ENCODE data around the gene ACTR1A.

- TF ChIP-seq POLR2AphosphoS5 (IDR thresholded peaks at IDR 0.05; ENCODE audit: low read depth) (no peak), REST (IDR thresholded peaks at IDR 0.05; ENCODE audit: insufficient replicate concordance, low read depth) (no peak)
- TF ChIP-seq, protein P1, sequence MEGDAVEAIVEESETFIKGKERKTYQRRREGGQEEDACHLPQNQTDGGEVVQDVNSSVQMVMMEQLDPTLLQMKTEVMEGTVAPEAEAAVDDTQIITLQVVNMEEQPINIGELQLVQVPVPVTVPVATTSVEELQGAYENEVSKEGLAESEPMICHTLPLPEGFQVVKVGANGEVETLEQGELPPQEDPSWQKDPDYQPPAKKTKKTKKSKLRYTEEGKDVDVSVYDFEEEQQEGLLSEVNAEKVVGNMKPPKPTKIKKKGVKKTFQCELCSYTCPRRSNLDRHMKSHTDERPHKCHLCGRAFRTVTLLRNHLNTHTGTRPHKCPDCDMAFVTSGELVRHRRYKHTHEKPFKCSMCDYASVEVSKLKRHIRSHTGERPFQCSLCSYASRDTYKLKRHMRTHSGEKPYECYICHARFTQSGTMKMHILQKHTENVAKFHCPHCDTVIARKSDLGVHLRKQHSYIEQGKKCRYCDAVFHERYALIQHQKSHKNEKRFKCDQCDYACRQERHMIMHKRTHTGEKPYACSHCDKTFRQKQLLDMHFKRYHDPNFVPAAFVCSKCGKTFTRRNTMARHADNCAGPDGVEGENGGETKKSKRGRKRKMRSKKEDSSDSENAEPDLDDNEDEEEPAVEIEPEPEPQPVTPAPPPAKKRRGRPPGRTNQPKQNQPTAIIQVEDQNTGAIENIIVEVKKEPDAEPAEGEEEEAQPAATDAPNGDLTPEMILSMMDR (IDR thresholded peaks at IDR 0.05; ENCODE audit: insufficient read depth, low read length): no peak
Observed at GRCh38 chr10:102465466-102465865, 37.0 kb downstream of the ACTR1A start.
